Neural cell (in vitro differentiated cells): ENCODE results near the gene KIFC1. TPM values are rescaled to one million over a fixed set of nuclear protein-coding genes. Genes with fewer than 3 reads are reported as not detected.
A peak's percentile ranks its signal among the peaks of the same experiment; 100 is the strongest.

ENCODE experiments used
- H2AFZ ChIP-seq: fragments of 200-600, 300-800 bp; sonication (generic), shearing (Covaris generic); 2 replicates; pipeline ENCODE4 v1.6.0; 2014; ENCODE audit warnings: low read depth, mild to moderate bottlenecking, antibody characterized with exemption, low read length, moderate library complexity
- H3F3A ChIP-seq: fragments of 200-600 bp; shearing (Covaris generic); 2 replicates; pipeline ENCODE4 v1.6.1; 2016; ENCODE audit warnings: mild to moderate bottlenecking, moderate library complexity, mixed read lengths, antibody characterized with exemption, low read length; ENCODE audit not compliant: insufficient read depth, poor library complexity, severe bottlenecking
- H3K27ac ChIP-seq: fragments of 200-600, 300-800 bp; sonication (generic), shearing (Covaris generic); 2 replicates; pipeline ENCODE4 v1.5.1; 2014; ENCODE audit warnings: mild to moderate bottlenecking, low read length, moderate library complexity
- H3K27me3 ChIP-seq: fragments of 300-800, 200-600 bp; sonication (generic), shearing (Covaris generic); 2 replicates; pipeline ENCODE4 v1.6.0; 2014; ENCODE audit warnings: mild to moderate bottlenecking, low read depth, low read length, moderate library complexity; ENCODE audit not compliant: insufficient read depth
- H3K36me3 ChIP-seq: fragments of 300-800, 200-600 bp; sonication (generic), shearing (Covaris generic); 2 replicates; pipeline ENCODE4 v1.5.1; 2014; ENCODE audit warnings: mild to moderate bottlenecking, antibody characterized with exemption, low read length, moderate library complexity; ENCODE audit not compliant: insufficient read depth
- H3K4me2 ChIP-seq: fragments of 300-800, 200-600 bp; sonication (generic), shearing (Covaris generic); 2 replicates; pipeline ENCODE4 v1.6.0; 2014; ENCODE audit warnings: mild to moderate bottlenecking, low read length
- H3K4me3 ChIP-seq: fragments of 300-800, 200-600 bp; sonication (generic), shearing (Covaris generic); 2 replicates; pipeline ENCODE4 v1.5.1; 2014; ENCODE audit warnings: mild to moderate bottlenecking, low read length, moderate library complexity
- H3K79me2 ChIP-seq: fragments of 200-600 bp; shearing (Covaris generic); replicated peaks from 2 replicates; pipeline ENCODE4 v1.6.0; 2014; ENCODE audit warnings: mild to moderate bottlenecking, low read length, moderate library complexity; ENCODE audit not compliant: insufficient read depth
- H3K9ac ChIP-seq: fragments of 300-800, 200-600 bp; sonication (generic), shearing (Covaris generic); 2 replicates; pipeline ENCODE4 v1.6.1; 2016; ENCODE audit warnings: mild to moderate bottlenecking, low read length, mixed read lengths
- H3K9me2 ChIP-seq: fragments of 200-600 bp; shearing (Covaris generic); 2 replicates; pipeline ENCODE4 v1.6.1; 2016; ENCODE audit warnings: mild to moderate bottlenecking, low read length, mixed read lengths; ENCODE audit not compliant: insufficient read depth
- H3K9me3 ChIP-seq: fragments of 200-600, 300-800 bp; sonication (generic), shearing (Covaris generic); 2 replicates; pipeline ENCODE4 v1.6.1; 2016; ENCODE audit warnings: mild to moderate bottlenecking, mixed run types, low read length, moderate library complexity, mixed read lengths
- H4K20me1 ChIP-seq: fragments of 200-600 bp; shearing (Covaris generic); 2 replicates; pipeline ENCODE4 v1.6.1; 2016; ENCODE audit warnings: mild to moderate bottlenecking, mixed run types; ENCODE audit not compliant: insufficient read depth
- CTCF ChIP-seq: fragments of 450-650 bp; IDR thresholded peaks from 2 replicates; pipeline ENCODE4 v1.5.1; 2014; ENCODE audit warnings: antibody characterized with exemption, mild to moderate bottlenecking, moderate library complexity; ENCODE audit not compliant: poor library complexity, severe bottlenecking
- EP300 ChIP-seq: fragments of 450-650 bp; conservative IDR thresholded peaks from 2 replicates; pipeline ENCODE4 v1.6.1; 2014; ENCODE audit warnings: antibody characterized with exemption, mild to moderate bottlenecking, moderate library complexity; ENCODE audit not compliant: poor library complexity, severe bottlenecking
- EZH2 ChIP-seq: fragments of 200-600, 300-800 bp; shearing (Covaris generic), sonication (generic); IDR thresholded peaks from 2 replicates; pipeline ENCODE4 v1.6.1; 2014; ENCODE audit warnings: antibody characterized with exemption, low read length, borderline replicate concordance, mild to moderate bottlenecking; ENCODE audit not compliant: insufficient read depth, poor library complexity, severe bottlenecking
- MXI1 ChIP-seq: fragments of 450-650 bp; conservative IDR thresholded peaks from 2 replicates; pipeline ENCODE4 v1.6.1; 2014; ENCODE audit warnings: antibody characterized with exemption, mild to moderate bottlenecking; ENCODE audit not compliant: poor library complexity, severe bottlenecking
- POLR2AphosphoS5 ChIP-seq: IDR thresholded peaks from 2 replicates; pipeline ENCODE4 v1.6.1; 2012
- RAD21 ChIP-seq: fragments of 450-650 bp; conservative IDR thresholded peaks from 2 replicates; pipeline ENCODE4 v1.6.1; 2014; ENCODE audit warnings: antibody characterized with exemption, mild to moderate bottlenecking, moderate library complexity
- SMC3 ChIP-seq: fragments of 450-650 bp; conservative IDR thresholded peaks from 2 replicates; pipeline ENCODE4 v1.6.1; 2014; ENCODE audit warnings: antibody characterized with exemption, mild to moderate bottlenecking, moderate library complexity; ENCODE audit not compliant: poor library complexity
- TAF1 ChIP-seq: IDR thresholded peaks from 2 replicates; pipeline ENCODE4 v1.6.1; 2012; ENCODE audit warnings: low read depth
- polyA plus RNA-seq: library from polyadenylated mRNA; depleted of rRNA; stranded (reverse); fragments of >200 nt; gene quantifications from 2 replicates; pipeline ENCODE4 v1.2.3, GENCODE V29; 2014
- TF ChIP-seq, protein P1 (sequence below): IDR thresholded peaks from 2 replicates; pipeline ENCODE4 v1.6.1; 2012; ENCODE audit warnings: borderline replicate concordance

The KIFC1 gene
- polyA plus RNA-seq, 1 donor from 2014 or later: 0.52 TPM

DNA sequence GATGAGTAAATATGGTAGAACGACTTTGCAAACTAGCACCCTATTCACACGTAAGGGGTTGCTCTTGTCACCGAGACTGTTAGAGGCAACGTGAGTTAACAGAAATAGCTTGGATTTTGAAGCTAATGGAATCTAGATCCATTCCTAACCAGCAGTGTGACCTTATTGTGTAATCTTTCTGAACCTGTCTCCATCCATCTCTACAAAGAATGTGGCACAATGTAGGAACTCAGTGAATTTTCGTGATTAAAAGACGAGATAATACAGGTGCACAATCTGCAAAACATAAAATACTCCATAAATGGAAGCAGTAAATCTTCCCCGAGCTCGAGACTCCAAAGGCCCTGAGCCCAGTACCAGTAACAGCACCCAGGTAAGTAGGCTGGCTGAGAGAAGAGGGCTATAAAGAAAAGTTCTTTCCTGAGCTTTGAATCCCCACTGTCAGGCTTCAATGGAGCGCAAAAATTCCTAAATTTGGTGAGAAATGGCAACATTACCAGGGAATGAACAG lies 801 bp upstream of the KIFC1 start:
- TF ChIP-seq, protein P1, sequence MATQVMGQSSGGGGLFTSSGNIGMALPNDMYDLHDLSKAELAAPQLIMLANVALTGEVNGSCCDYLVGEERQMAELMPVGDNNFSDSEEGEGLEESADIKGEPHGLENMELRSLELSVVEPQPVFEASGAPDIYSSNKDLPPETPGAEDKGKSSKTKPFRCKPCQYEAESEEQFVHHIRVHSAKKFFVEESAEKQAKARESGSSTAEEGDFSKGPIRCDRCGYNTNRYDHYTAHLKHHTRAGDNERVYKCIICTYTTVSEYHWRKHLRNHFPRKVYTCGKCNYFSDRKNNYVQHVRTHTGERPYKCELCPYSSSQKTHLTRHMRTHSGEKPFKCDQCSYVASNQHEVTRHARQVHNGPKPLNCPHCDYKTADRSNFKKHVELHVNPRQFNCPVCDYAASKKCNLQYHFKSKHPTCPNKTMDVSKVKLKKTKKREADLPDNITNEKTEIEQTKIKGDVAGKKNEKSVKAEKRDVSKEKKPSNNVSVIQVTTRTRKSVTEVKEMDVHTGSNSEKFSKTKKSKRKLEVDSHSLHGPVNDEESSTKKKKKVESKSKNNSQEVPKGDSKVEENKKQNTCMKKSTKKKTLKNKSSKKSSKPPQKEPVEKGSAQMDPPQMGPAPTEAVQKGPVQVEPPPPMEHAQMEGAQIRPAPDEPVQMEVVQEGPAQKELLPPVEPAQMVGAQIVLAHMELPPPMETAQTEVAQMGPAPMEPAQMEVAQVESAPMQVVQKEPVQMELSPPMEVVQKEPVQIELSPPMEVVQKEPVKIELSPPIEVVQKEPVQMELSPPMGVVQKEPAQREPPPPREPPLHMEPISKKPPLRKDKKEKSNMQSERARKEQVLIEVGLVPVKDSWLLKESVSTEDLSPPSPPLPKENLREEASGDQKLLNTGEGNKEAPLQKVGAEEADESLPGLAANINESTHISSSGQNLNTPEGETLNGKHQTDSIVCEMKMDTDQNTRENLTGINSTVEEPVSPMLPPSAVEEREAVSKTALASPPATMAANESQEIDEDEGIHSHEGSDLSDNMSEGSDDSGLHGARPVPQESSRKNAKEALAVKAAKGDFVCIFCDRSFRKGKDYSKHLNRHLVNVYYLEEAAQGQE: no peak
- TF ChIP-seq EP300: no peak
- no peak for TF ChIP-seq SMC3
- TF ChIP-seq EZH2: no peak
- no peak for TF ChIP-seq MXI1
- no peak for TF ChIP-seq CTCF
- no peak for TF ChIP-seq RAD21
- no peak for TF ChIP-seq TAF1
- TF ChIP-seq POLR2AphosphoS5: no peak
- H3K27me3 ChIP-seq: no peaks in the 10 kb centered on the region
- no peaks in the 10 kb centered on the region for H4K20me1 ChIP-seq
- no peaks in the 10 kb centered on the region for H3K36me3 ChIP-seq
- H3K79me2 ChIP-seq: peaks cover 35% of the 10 kb centered on the region
- H3F3A ChIP-seq: no peaks in the 10 kb centered on the region
- peak overlapping the region; percentile 55 for H3K27ac ChIP-seq
- H3K4me2 ChIP-seq: no peak overlapping the region
- H3K9me3 ChIP-seq: no peaks in the 10 kb centered on the region
- H3K9me2 ChIP-seq: no peaks in the 10 kb centered on the region
- H3K4me3 ChIP-seq: peak overlapping the region; percentile 74
- peak overlapping the region; percentile 24 for H3K9ac ChIP-seq
- peak overlapping the region; percentile 27 for H2AFZ ChIP-seq

DNA sequence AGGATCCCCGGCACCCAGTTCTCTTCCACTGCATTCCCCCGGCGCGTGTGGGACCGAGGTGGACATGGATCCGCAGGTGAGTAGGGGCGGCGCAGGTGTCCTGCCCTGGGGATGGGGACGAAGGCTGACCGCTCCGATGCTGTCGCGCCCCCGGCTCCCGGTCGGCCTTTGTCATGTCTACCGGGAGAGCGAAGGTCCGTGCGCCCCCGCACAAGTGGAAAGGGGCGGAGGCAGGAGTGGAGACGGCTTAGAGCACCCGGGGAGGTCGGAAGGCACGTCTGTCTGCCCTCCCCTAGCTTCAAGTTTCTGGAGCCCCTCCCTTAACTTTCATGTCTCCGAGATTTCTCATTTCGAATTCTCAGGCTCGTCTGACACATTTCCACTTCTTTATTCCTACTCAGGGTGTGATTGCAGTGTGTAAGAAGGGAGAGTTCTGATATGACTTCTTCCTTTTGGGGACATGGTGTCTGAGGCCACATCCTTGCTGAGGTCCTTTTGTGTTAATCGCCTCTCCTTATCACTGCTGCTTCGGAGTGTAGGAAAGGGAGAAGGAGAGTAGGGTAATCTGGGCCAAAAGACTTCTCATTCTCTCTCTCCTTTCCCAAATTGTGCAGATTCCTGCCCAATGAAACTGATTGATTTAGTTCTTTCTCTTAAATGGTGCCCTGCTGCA lies 435 bp downstream of the KIFC1 start:
- Histone ChIP-seq H3K36me3 (no peaks in the 10 kb centered on the region), H2AFZ (no peak overlapping the region), H4K20me1 (no peaks in the 10 kb centered on the region), H3K27me3 (no peaks in the 10 kb centered on the region), H3F3A (no peaks in the 10 kb centered on the region), H3K79me2 (peaks cover 42% of the 10 kb centered on the region), H3K9ac (no peak overlapping the region), H3K9me2 (no peaks in the 10 kb centered on the region), H3K27ac (no peak overlapping the region), H3K4me3 (peak overlapping the region; percentile 74), H3K4me2 (peak overlapping the region; percentile 54), H3K9me3 (no peaks in the 10 kb centered on the region)
- TF ChIP-seq EZH2 (no peak), TAF1 (no peak), MXI1 (peak; percentile 56), POLR2AphosphoS5 (no peak), SMC3 (no peak), EP300 (no peak)
- TF ChIP-seq, protein P1: no peak
